Measurements from ENCODE around the gene WDR37. TPM values are rescaled to one million over a fixed set of nuclear protein-coding genes. Genes with fewer than 3 reads are reported as not detected.
"Not testable (repeated sequence)": the region's sequence is repeated elsewhere in the genome, so short reads cannot be mapped to it uniquely, and the experiment has no call there.

WDR37 gene, protein sequence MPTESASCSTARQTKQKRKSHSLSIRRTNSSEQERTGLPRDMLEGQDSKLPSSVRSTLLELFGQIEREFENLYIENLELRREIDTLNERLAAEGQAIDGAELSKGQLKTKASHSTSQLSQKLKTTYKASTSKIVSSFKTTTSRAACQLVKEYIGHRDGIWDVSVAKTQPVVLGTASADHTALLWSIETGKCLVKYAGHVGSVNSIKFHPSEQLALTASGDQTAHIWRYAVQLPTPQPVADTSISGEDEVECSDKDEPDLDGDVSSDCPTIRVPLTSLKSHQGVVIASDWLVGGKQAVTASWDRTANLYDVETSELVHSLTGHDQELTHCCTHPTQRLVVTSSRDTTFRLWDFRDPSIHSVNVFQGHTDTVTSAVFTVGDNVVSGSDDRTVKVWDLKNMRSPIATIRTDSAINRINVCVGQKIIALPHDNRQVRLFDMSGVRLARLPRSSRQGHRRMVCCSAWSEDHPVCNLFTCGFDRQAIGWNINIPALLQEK
- total RNA-seq (2014; rRNA removed; shearing (Covaris generic)): 5.7 and 7.6 TPM in 2 replicates
- polyA plus RNA-seq (2015; cell fraction: cytosol; rRNA removed): 7.3 and 15.2 TPM in 2 replicates
- 10.0 and 11.8 TPM in 2 replicates for polyA plus RNA-seq (2015; cell fraction: nucleus; rRNA removed)

- in situ Hi-C loops (cut with HindIII; ENCODE audit: low pct_unique_long_range_greater_than_20kb, low sequenced_read_pairs): no loop called here
- DNase-seq (ENCODE audit: low read depth, low spot score): peak; percentile 66
These were observed at the start of gene WDR37 for GRCh38 chr10:1056326-1057105. Gene WDR37, plus strand, starts transcription at chr10:1056385. Its CDS starts 15,771 bp downstream, at chr10:1072156.

- DNase-seq (ENCODE audit: low read depth, low spot score): no peak
- in situ Hi-C loops (cut with HindIII; ENCODE audit: low pct_unique_long_range_greater_than_20kb, low sequenced_read_pairs): no loop called here
These were observed 49.6 kb upstream of the WDR37 start for GRCh38 chr10:1006573-1006972.

- no peak for DNase-seq (ENCODE audit: low read depth, low spot score)
- in situ Hi-C loops (cut with HindIII; ENCODE audit: low pct_unique_long_range_greater_than_20kb, low sequenced_read_pairs): no loop called here
These were observed 48.6 kb upstream of the WDR37 start for GRCh38 chr10:1007583-1007982.

DNA sequence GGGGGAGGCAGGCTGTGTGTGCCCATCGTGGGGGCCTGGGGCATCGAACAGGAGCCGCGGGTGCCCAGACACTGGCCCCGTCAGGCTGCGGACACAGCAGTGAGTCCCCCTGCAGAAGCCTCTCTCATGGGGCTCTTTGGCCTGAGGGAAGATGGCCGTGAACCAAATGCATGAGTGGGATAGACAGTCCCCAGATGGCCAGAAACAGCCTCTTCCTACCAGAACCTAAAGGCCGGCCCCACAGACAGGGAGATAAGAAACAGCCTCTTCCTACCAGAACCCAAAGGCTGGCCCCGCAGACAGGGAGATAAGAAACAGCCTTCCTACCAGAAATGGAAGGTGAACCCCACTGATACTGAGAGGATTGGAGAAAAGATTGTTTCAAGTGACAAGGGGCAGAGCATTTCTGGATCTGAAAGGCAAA, 47.1 kb upstream of the WDR37 start:
- DNase-seq (ENCODE audit: low read depth, low spot score): no peak
- in situ Hi-C loops (cut with HindIII; ENCODE audit: low pct_unique_long_range_greater_than_20kb, low sequenced_read_pairs): no loop called here

DNA sequence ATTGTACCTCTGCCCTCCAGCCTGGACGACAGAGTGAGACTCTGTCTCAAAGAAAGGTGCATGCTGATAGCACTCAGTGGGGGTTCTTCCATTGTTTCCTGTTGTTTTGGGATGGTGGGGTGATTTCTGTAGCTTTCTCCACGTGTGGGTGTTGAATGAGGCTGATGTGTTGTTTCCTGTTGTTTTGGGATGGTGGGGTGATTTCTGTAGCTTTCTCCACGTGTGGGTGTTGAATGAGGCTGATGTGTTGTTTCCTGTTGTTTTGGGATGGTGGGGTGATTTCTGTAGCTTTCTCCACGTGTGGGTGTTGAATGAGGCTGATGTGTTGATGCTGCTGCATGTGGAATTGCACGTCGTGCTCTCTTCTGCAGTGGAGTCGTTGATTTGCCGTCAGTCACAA, 46.2 kb upstream of the WDR37 start:
- DNase-seq (ENCODE audit: low read depth, low spot score); in situ Hi-C loops (cut with HindIII; ENCODE audit: low pct_unique_long_range_greater_than_20kb, low sequenced_read_pairs): not testable (repeated sequence)

DNA sequence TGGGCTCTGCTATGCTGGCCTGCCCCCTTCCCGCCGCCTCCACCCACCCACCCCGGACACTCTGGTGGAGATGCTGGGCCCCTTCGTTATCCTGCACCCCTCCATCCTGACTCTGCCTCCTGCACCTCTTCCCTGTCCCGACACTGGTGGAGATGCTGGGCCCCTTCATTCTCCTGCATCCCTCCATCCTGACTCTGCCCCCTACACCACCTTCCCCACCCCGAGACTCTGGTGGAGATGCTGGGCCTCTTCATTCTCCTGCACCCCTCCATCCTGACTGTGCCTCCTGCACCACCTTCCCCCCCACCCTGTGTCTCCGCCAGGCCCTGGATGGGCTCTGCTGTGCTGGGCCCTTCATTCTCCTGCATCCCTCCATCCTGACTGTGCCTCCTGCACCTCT, 45.5 kb upstream of the WDR37 start:
- in situ Hi-C loops (cut with HindIII; ENCODE audit: low pct_unique_long_range_greater_than_20kb, low sequenced_read_pairs): no loop called here
- no peak for DNase-seq (ENCODE audit: low read depth, low spot score)

DNA sequence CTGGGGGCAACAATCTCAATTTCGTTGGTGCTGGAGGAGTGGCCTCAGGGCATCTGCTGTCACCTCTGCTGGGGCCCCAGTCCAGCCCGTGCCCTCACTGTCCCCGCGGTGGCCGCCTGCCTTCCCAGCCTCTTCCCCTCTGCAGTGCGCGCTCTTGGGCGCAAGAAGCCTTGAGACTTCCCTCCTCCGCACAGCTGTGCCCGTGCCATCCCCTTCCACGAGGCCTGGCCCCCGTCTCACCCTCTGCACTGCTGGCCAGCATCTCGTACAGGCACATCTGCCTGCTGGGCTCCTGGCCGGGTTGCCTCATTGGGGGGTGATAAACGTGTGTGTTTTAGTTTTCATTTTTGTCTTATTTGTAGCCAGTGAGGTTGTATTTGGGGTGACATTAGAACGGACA, 44.5 kb upstream of the WDR37 start:
- in situ Hi-C loops (cut with HindIII; ENCODE audit: low pct_unique_long_range_greater_than_20kb, low sequenced_read_pairs): no loop called here
- no peak for DNase-seq (ENCODE audit: low read depth, low spot score)

GRCh38 chr10:1015688-1016087, 40.5 kb upstream of the WDR37 start:
- no peak for DNase-seq (ENCODE audit: low read depth, low spot score)
- in situ Hi-C loops (cut with HindIII; ENCODE audit: low pct_unique_long_range_greater_than_20kb, low sequenced_read_pairs): no loop called here

GRCh38 chr10:1019362-1019761, 36.8 kb upstream of the WDR37 start:
- no peak for DNase-seq (ENCODE audit: low read depth, low spot score)
- in situ Hi-C loops (cut with HindIII; ENCODE audit: low pct_unique_long_range_greater_than_20kb, low sequenced_read_pairs): no loop called here

DNA sequence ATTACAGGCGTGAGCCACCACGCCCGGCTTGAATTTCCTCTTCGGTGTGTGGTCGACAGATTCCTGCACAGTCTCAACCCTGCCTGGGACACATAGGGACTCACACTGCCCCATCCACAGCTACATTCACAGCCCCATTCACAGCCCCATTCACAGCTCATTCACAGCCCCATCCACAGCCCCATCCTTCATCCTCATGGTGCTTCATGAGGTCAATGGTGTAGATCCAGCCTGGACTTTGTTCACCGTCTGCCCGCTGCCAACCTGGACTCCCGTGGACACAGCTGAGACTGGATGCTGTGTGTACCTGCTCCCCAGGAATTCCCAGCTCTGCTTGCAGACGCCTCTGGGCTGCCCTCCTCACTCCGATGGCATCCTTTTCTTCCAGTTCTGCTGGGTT, 35.7 kb upstream of the WDR37 start:
- in situ Hi-C loops (cut with HindIII; ENCODE audit: low pct_unique_long_range_greater_than_20kb, low sequenced_read_pairs): no loop called here
- no peak for DNase-seq (ENCODE audit: low read depth, low spot score)

DNA sequence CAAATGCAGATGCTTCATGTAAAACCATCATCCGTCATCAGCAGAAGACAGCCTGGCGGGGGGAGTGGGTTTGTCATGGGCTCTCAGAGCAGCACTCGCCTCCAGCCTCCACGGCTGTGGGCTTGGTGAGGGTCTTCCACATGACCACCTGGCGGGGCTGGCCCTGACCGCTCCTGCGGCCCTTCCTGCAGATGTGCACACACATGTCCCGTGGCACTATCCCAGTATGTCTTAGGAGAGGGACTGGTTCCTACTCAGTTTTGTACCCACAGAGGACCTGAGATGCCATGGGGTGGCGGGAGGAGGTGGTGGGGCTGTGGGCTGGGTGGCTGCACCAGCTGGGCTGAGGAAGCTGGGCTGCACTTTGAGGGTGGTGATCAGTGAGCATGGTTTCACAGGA, 35.2 kb upstream of the WDR37 start:
- no peak for DNase-seq (ENCODE audit: low read depth, low spot score)
- in situ Hi-C loops (cut with HindIII; ENCODE audit: low pct_unique_long_range_greater_than_20kb, low sequenced_read_pairs): no loop called here

DNA sequence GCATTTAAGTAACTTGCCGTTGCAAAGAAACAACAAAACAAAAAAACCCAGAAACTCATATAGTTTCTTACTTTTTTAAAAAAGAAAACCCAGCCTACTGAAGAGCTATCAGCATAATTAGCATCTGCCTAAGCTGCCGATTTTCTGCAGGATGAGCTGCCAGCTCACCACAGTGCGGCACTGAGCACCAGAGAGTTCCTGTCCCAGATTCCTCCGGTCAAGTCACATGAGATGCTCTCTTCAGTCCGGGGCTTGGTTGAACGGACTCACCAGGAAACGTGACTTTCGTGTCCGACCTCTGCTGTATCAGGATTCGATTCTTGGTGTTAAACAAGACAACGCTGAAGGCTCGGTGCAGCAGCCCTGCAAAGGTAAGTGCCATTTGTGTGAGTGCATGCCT, 33.8 kb upstream of the WDR37 start:
- in situ Hi-C loops (cut with HindIII; ENCODE audit: low pct_unique_long_range_greater_than_20kb, low sequenced_read_pairs): no loop called here

GRCh38 chr10:1024103-1024502, 32.1 kb upstream of the WDR37 start:
- in situ Hi-C loops (cut with HindIII; ENCODE audit: low pct_unique_long_range_greater_than_20kb, low sequenced_read_pairs): no loop called here
- no peak for DNase-seq (ENCODE audit: low read depth, low spot score)

More for the DNA sequence above, 33.8 kb upstream of the WDR37 start:
- peak; percentile 9 for DNase-seq (ENCODE audit: low read depth, low spot score)

- in situ Hi-C loops (cut with HindIII; ENCODE audit: low pct_unique_long_range_greater_than_20kb, low sequenced_read_pairs): no loop called here
These were observed 30.5 kb upstream of the WDR37 start, which contains the start of gene IDI2 for GRCh38 chr10:1025683-1026082. Gene IDI2, minus strand, starts transcription at chr10:1025859. Its CDS starts 1,136 bp downstream, at chr10:1024723.

DNA sequence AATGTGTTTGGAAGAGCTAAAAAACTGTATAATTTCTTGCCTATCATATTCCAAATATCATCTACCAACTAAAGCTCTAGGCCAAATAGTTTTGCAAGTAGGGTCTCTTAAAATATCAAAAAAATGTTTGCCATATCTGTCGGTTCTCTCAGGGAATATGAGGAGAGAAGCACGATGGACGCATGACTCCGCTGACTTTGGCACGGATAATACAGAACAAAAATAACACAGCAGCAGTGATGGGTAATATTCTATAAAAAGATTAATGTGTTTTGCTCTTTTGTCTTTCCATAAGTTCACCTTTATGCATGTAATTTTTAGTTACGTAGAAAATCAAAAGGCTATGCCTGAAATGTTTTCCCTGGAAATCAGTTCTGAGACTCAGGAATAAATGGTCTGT, 29.6 kb upstream of the WDR37 start:
- in situ Hi-C loops (cut with HindIII; ENCODE audit: low pct_unique_long_range_greater_than_20kb, low sequenced_read_pairs): no loop called here
- DNase-seq (ENCODE audit: low read depth, low spot score): no peak

More at GRCh38 chr10:1025683-1026082, 30.5 kb upstream of the WDR37 start, which contains the start of gene IDI2:
- no peak for DNase-seq (ENCODE audit: low read depth, low spot score)

GRCh38 chr10:1029838-1030237, 26.3 kb upstream of the WDR37 start:
- no peak for DNase-seq (ENCODE audit: low read depth, low spot score)
- in situ Hi-C loops (cut with HindIII; ENCODE audit: low pct_unique_long_range_greater_than_20kb, low sequenced_read_pairs): no loop called here

GRCh38 chr10:1033601-1034000, 22.6 kb upstream of the WDR37 start:
- in situ Hi-C loops (cut with HindIII; ENCODE audit: low pct_unique_long_range_greater_than_20kb, low sequenced_read_pairs): no loop called here
- DNase-seq (ENCODE audit: low read depth, low spot score): no peak

- in situ Hi-C loops (cut with HindIII; ENCODE audit: low pct_unique_long_range_greater_than_20kb, low sequenced_read_pairs): no loop called here
- peak; percentile 79 for DNase-seq (ENCODE audit: low read depth, low spot score)
These were observed 21.4 kb upstream of the WDR37 start for GRCh38 chr10:1034758-1035157.
